GM23248 (cell line): ENCODE measurements around the gene ZSCAN2. TPM values are rescaled to one million over a fixed set of nuclear protein-coding genes. Genes with fewer than 3 reads are reported as not detected.

Experiments used
- DNase-seq: peaks from one replicate; pipeline ENCODE4 v3.0.0-alpha.2; 2015
- H2AFZ ChIP-seq: fragments of 200-600 bp; sonication (generic); 2 replicates; pipeline ENCODE4 v1.6.1; 2016; ENCODE audit warnings: antibody characterized with exemption
- H3F3A ChIP-seq: fragments of 200-600 bp; sonication (generic); 2 replicates; pipeline ENCODE4 v1.6.1; 2016; ENCODE audit warnings: mild to moderate bottlenecking, antibody characterized with exemption, mixed run types; ENCODE audit not compliant: insufficient read depth
- H3K27ac ChIP-seq: fragments of 200-600 bp; sonication (generic); 2 replicates; pipeline ENCODE4 v1.5.1; 2016; ENCODE audit warnings: mild to moderate bottlenecking
- H3K27me3 ChIP-seq: fragments of 200-600 bp; sonication (generic); replicated peaks from 2 replicates; pipeline ENCODE4 v1.6.1; 2016; ENCODE audit warnings: mild to moderate bottlenecking; ENCODE audit not compliant: insufficient read depth
- H3K36me3 ChIP-seq: fragments of 200-600 bp; sonication (generic); 2 replicates; pipeline ENCODE4 v1.6.1; 2016; ENCODE audit warnings: low read depth, mild to moderate bottlenecking
- H3K4me1 ChIP-seq: fragments of 200-600 bp; sonication (generic); 2 replicates; pipeline ENCODE4 v1.6.1; 2016; ENCODE audit warnings: mild to moderate bottlenecking; ENCODE audit not compliant: insufficient read depth
- H3K4me2 ChIP-seq: fragments of 200-600 bp; sonication (generic); one replicate; pipeline ENCODE4 v1.6.1; 2016; ENCODE audit warnings: mild to moderate bottlenecking; ENCODE audit not compliant: unreplicated experiment
- H3K4me3 ChIP-seq: fragments of 200-600 bp; sonication (generic); 2 replicates; pipeline ENCODE4 v1.5.1; 2016; ENCODE audit warnings: mild to moderate bottlenecking
- H3K79me2 ChIP-seq: fragments of 200-600 bp; sonication (generic); 2 replicates; pipeline ENCODE4 v1.6.1; 2016; ENCODE audit warnings: mild to moderate bottlenecking; ENCODE audit not compliant: insufficient read depth
- H3K9ac ChIP-seq: fragments of 200-600 bp; sonication (generic); 2 replicates; pipeline ENCODE4 v1.6.1; 2016; ENCODE audit warnings: mild to moderate bottlenecking
- H3K9me2 ChIP-seq: fragments of 200-600 bp; sonication (generic); 2 replicates; pipeline ENCODE4 v1.6.1; 2016; ENCODE audit warnings: mixed run types, mild to moderate bottlenecking, moderate library complexity; ENCODE audit not compliant: insufficient read depth
- H3K9me3 ChIP-seq: fragments of 200-600 bp; sonication (generic); one replicate; pipeline ENCODE4 v1.6.1; 2017; ENCODE audit warnings: low read depth
- H4K20me1 ChIP-seq: fragments of 200-600 bp; sonication (generic); 2 replicates; pipeline ENCODE4 v1.6.0; 2016; ENCODE audit not compliant: insufficient read depth
- EZH2 ChIP-seq: fragments of 200-600 bp; sonication (generic); IDR thresholded peaks from 2 replicates; pipeline ENCODE4 v1.6.1; 2018; ENCODE audit warnings: antibody characterized with exemption, mild to moderate bottlenecking; ENCODE audit not compliant: insufficient read depth, poor library complexity, severe bottlenecking
- EZH2phosphoT487 ChIP-seq: fragments of 200-600 bp; sonication (generic); IDR thresholded peaks from 2 replicates; pipeline ENCODE4 v1.6.1; 2018; ENCODE audit warnings: antibody characterized with exemption, moderate library complexity, mild to moderate bottlenecking, low read depth; ENCODE audit not compliant: insufficient read depth
- WGBS, 2 experiments: methylation state at CpG; one replicate each; pipeline ENCODE4 v1.1.6; 2015 to 2017; ENCODE audit warnings: low lambda C conversion rate in 2 of 2, low coverage in 1 of 2; ENCODE audit errors: missing lambda C conversion rate in 2 of 2; 5-methylcytosine and 5-hydroxymethylcytosine counted together
- in situ Hi-C: fragments of 300-500 bp; cut with MboI; formaldehyde crosslinking; loops from 2 replicates; pipeline ENCODE4 v1.15.0; 2020
- polyA plus RNA-seq: library from polyadenylated mRNA; unstranded; fragments of >200 nt; fragmentation: Nextera tagmentation; extraction: Ambion mirVana; gene quantifications from 2 replicates; pipeline ENCODE4 v1.2.1, GENCODE V29; 2016
- total RNA-seq: library from RNA; depleted of rRNA; stranded (reverse); fragments of >200 nt; shearing (Covaris generic); gene quantifications from 2 replicates; pipeline ENCODE4 v1.2.3, GENCODE V29; 2014

Gene ZSCAN2
- total and polyA plus RNA-seq, 2 experiments from 2014 or later: 2.8 to 15.0 TPM

DNA sequence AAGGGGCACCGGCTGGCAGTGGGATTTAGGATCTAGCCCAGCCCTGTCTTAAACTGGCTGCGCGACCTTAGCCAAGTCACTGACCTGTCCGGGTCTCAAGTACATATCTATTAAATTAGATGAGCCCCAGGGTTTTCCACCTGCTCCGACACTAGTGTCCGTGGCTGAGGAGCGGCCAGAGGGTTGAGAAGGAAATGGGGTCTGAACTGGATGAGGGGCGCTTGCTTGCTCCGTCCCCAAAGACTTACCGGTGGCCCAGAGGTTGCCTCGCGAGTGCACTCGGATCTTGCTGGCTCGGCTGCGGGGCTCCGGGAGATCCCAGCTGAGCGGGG lies 56.9 kb downstream of the ZSCAN2 start:
- in situ Hi-C loops: loop anchor here (10.0 kb wide), 1 partner anchor 267 kb away; no protein-coding TSS in a partner anchor
- Histone ChIP-seq H4K20me1 (no peaks in the 10 kb centered on the region), H3K9me3 (no peaks in the 10 kb centered on the region), H3K4me3 (peak overlapping the region; percentile 67), H3K9ac (peak overlapping the region; percentile 81), H3K9me2 (no peaks in the 10 kb centered on the region), H3K36me3 (no peaks in the 10 kb centered on the region), H3K27me3 (no peaks in the 10 kb centered on the region), H3F3A (peaks cover 27% of the 10 kb centered on the region), H2AFZ (peak overlapping the region; percentile 77), H3K4me1 (peaks cover 14% of the 10 kb centered on the region), H3K27ac (0 out of 2 replicates have a peak overlapping the region, but pooled peaks have one; percentile 42), H3K79me2 (peaks cover 13% of the 10 kb centered on the region), H3K4me2 (peak overlapping the region; percentile 61)
- no peak for DNase-seq
- 21 to 26% methylated on average over 17 of the region's 17 CpGs for WGBS, 2 experiments
- TF ChIP-seq EZH2phosphoT487: no peak
- TF ChIP-seq EZH2: no peak

DNA sequence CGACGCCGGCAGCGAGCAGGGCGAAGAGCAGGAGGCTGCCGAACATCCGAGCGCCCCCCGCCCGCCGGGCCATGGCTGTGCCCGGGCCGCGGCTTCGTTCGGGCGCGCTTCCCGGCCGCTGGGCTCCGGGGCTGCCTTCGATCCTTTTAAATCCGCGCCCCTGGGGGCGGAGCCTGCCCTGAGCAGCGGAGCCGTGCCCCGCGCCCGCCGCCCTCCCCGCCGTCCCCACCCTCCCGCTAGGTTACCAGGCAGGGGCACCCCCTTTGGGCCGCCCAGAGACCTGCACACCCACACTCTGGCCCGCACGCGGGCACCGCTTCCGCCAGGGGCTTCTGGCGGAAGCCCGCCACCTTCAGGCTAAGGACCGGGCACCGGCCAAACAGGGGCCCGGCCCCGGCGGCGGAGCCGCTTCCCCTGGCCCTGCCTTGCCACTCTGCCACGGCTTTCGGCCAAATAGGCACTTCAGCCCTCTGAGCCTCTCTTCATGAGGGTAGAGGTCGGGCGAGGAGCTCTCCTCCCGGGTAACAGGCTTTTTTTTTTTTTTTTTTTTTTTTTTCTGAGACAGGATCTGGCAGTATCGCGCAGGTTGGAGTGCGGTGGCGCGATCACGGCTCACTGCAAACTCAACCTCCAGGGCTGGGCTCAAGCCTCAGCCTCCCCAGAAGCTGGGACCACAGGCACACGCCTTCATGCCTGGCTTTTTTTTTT lies 57.4 kb downstream of the ZSCAN2 start, which contains the start of gene NMB:
Gene NMB, minus strand, starts transcription at position 120 of the 708 bp plus-strand sequence. Its CDS starts 47 bp downstream, at position 73.
- WGBS, 2 experiments: 1 to 2% methylated on average over 36 to 60 of the region's 61 CpGs
- H2AFZ ChIP-seq: peak within 1 kb of the TSS; percentile 77
- TF ChIP-seq EZH2phosphoT487 (no peak), EZH2 (no peak)
- H3K4me1 ChIP-seq: peaks cover 8% of the 10 kb centered on the region
- H3K9me2 ChIP-seq: no peaks in the 10 kb centered on the region
- H3K27ac ChIP-seq: peak within 1 kb of the TSS; percentile 42
- peak within 1 kb of the TSS; percentile 61 for H3K4me2 ChIP-seq
- peaks cover 32% of the 10 kb centered on the region for H3F3A ChIP-seq
- H3K36me3 ChIP-seq: no peaks in the 10 kb centered on the region
- peak within 1 kb of the TSS; percentile 67 for H3K4me3 ChIP-seq
- H4K20me1 ChIP-seq: no peaks in the 10 kb centered on the region
- peak within 1 kb of the TSS; percentile 81 for H3K9ac ChIP-seq
- peak; percentile 89 for DNase-seq
- peaks cover 8% of the 10 kb centered on the region for H3K79me2 ChIP-seq
- no peaks in the 10 kb centered on the region for H3K9me3 ChIP-seq
- in situ Hi-C loops: loop anchor here (10.0 kb wide), 1 partner anchor 267 kb away; no protein-coding TSS in a partner anchor
- no peaks in the 10 kb centered on the region for H3K27me3 ChIP-seq

DNA sequence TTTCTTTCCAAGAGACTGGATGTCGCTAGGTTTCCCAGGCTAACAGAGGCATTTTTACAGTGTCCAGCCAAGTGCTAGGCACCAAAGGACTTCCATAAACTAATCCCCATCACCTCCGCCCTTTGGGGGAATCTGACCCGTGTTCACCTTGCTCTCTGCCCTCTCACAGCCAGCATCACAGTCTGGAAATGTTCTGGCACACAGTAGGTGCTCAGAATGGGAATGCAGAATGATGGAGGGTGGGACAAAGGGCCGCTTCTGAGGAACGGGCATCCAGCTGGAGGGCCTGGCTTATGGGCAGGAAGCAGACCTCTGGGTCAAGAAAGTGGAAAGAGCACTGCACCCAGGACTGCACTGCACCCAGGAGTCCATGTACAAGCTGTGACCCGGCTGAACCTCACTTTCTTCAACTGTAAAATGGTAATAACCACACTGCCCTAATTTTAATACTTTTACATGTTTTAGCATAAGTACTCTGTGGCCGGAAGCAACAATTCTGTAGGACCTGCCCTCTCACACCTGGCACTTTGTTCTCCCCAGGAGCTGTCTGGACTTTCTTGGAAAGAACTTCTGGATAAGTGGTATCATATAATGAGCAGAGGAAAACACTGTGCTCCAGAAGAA lies 58.1 kb downstream of the ZSCAN2 start:
- H3K79me2 ChIP-seq: 0 out of 2 replicates have a peak, but pooled peaks cover 1% of the 10 kb centered on the region
- H3K9ac ChIP-seq: peak overlapping the region; percentile 81
- TF ChIP-seq EZH2phosphoT487 (no peak), EZH2 (no peak)
- H3K36me3 ChIP-seq: 0 out of 2 replicates have a peak, but pooled peaks cover 1% of the 10 kb centered on the region
- H3K27ac ChIP-seq: peak overlapping the region; percentile 42
- H3K27me3 ChIP-seq: no peaks in the 10 kb centered on the region
- peak overlapping the region; percentile 77 for H2AFZ ChIP-seq
- H3K4me3 ChIP-seq: peak overlapping the region; percentile 67
- H4K20me1 ChIP-seq: no peaks in the 10 kb centered on the region
- no peak for DNase-seq
- WGBS, 2 experiments: 62% methylated on average over 7 of the region's 7 CpGs
- in situ Hi-C loops: loop anchor here (10.0 kb wide), 1 partner anchor 266 kb away; no protein-coding TSS in a partner anchor
- no peak overlapping the region for H3K4me2 ChIP-seq
- peaks cover 5% of the 10 kb centered on the region for H3K4me1 ChIP-seq
- H3K9me2 ChIP-seq: no peaks in the 10 kb centered on the region
- peaks cover 32% of the 10 kb centered on the region for H3F3A ChIP-seq
- H3K9me3 ChIP-seq: no peaks in the 10 kb centered on the region

DNA sequence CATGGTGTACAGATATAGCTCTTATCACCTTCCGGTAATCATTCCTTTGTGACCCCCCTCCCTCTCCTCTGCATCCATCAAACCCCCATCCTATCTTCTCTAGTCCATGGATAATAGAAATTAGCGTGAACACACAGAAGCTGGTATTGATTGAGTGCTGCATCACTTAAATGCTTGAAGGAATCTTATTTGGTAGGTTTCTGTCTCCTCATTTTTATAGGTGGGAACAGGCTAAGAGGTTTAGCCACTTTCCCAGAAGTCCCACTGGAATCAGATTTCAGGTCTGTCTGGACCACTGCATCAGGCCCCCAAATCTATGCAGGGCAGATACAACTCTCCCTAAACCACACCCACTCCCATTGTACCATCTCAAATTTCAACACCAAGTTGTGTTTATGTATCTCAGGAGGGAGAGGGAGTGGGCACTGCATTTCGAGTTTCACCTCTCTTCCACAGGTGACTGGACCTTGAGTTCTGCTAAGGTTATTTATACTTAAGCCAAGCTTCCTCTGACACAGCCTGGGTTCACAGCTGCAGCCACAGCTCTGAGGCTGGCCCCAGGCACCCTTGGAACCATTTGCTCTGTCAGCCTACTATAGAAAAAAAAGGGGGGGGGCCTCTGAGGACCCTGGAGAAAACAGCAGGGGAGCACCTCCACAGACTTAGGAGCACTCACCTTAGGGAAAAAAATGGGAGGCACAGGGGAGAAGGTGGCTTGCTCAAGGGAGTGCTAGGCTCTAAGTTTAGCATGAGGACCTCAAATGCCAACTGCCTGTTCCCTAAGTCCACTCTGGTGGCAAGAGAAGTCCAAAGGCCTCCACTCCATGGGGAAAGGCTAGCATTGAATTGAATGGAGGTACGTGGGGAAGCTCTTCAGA lies 59.3 kb downstream of the ZSCAN2 start:
- no peaks in the 10 kb centered on the region for H3K9me2 ChIP-seq
- TF ChIP-seq EZH2: no peak
- no peak overlapping the region for H3K27ac ChIP-seq
- peaks cover 2% of the 10 kb centered on the region for H3K4me1 ChIP-seq
- H3K9me3 ChIP-seq: no peaks in the 10 kb centered on the region
- no peak overlapping the region for H3K9ac ChIP-seq
- DNase-seq: no peak
- H2AFZ ChIP-seq: no peak overlapping the region
- H3K79me2 ChIP-seq: 0 out of 2 replicates have a peak, but pooled peaks cover 8% of the 10 kb centered on the region
- H3K4me2 ChIP-seq: no peak overlapping the region
- H3K4me3 ChIP-seq: no peak overlapping the region
- peaks cover 30% of the 10 kb centered on the region for H3F3A ChIP-seq
- peaks cover 7% of the 10 kb centered on the region; the same call in 1 of the 2 replicates for H3K36me3 ChIP-seq
- no peaks in the 10 kb centered on the region for H3K27me3 ChIP-seq
- H4K20me1 ChIP-seq: no peaks in the 10 kb centered on the region
- WGBS, 2 experiments: 56 to 62% methylated on average over 4 of the region's 4 CpGs
- in situ Hi-C loops: loop anchor here (10.0 kb wide), 1 partner anchor 265 kb away; no protein-coding TSS in a partner anchor
